Measurements from ENCODE around the gene APLF.

DNA sequence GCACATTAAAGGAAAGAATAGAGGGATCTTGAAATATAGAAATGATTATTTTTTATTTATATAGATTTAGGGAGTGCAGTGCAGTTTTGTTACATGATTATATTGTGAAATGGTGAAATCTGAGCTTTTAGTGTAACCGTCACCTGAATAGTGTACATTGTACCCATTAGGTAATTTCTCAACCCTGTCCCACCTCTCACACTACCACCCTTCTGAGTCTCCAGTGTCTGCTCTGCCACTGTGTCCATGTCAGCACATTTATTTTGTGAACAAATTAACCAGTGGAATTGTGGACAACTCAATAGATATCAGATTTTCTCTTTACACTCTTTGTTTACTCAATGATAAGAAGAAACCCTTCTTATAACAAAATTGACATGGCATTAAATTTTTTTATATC, 24.2 kb downstream of the APLF start:
- TF ChIP-seq, protein P1, sequence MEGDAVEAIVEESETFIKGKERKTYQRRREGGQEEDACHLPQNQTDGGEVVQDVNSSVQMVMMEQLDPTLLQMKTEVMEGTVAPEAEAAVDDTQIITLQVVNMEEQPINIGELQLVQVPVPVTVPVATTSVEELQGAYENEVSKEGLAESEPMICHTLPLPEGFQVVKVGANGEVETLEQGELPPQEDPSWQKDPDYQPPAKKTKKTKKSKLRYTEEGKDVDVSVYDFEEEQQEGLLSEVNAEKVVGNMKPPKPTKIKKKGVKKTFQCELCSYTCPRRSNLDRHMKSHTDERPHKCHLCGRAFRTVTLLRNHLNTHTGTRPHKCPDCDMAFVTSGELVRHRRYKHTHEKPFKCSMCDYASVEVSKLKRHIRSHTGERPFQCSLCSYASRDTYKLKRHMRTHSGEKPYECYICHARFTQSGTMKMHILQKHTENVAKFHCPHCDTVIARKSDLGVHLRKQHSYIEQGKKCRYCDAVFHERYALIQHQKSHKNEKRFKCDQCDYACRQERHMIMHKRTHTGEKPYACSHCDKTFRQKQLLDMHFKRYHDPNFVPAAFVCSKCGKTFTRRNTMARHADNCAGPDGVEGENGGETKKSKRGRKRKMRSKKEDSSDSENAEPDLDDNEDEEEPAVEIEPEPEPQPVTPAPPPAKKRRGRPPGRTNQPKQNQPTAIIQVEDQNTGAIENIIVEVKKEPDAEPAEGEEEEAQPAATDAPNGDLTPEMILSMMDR (IDR thresholded peaks at IDR 0.05; ENCODE audit: low read length) = no peak
- TF ChIP-seq EZH2 (IDR thresholded peaks at IDR 0.05; ENCODE audit: borderline replicate concordance, low read length) = no peak
